GM12801 (cell line): ENCODE measurements around the gene RAP2A.

Source experiments
- TF ChIP-seq, protein P1 (sequence below): IDR thresholded peaks from one replicate; pipeline ENCODE4 v1.5.1; 2011; ENCODE audit warnings: control low read depth; ENCODE audit not compliant: insufficient read length; ENCODE audit errors: extremely low read depth

Gene RAP2A

DNA sequence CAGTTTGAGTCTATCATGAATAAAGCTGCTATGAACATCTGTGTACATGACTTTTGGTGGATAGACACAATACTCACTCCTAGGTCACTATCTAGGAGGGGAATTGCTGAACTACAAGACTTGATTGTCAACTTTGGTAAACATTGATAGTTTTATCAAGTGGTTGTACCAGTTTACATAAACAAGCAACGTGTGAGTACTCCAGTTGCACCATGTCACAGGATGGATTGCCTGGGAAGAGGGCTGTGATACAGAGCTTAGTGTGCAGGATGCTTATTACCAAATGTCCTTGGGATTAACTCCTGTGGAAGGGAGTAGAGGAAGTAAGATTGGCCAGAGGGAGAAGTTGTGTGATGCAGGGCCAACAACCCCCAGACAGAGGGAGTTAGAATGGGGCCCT lies 37.7 kb downstream of the RAP2A start:
- TF ChIP-seq, protein P1, sequence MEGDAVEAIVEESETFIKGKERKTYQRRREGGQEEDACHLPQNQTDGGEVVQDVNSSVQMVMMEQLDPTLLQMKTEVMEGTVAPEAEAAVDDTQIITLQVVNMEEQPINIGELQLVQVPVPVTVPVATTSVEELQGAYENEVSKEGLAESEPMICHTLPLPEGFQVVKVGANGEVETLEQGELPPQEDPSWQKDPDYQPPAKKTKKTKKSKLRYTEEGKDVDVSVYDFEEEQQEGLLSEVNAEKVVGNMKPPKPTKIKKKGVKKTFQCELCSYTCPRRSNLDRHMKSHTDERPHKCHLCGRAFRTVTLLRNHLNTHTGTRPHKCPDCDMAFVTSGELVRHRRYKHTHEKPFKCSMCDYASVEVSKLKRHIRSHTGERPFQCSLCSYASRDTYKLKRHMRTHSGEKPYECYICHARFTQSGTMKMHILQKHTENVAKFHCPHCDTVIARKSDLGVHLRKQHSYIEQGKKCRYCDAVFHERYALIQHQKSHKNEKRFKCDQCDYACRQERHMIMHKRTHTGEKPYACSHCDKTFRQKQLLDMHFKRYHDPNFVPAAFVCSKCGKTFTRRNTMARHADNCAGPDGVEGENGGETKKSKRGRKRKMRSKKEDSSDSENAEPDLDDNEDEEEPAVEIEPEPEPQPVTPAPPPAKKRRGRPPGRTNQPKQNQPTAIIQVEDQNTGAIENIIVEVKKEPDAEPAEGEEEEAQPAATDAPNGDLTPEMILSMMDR, result no peak

DNA sequence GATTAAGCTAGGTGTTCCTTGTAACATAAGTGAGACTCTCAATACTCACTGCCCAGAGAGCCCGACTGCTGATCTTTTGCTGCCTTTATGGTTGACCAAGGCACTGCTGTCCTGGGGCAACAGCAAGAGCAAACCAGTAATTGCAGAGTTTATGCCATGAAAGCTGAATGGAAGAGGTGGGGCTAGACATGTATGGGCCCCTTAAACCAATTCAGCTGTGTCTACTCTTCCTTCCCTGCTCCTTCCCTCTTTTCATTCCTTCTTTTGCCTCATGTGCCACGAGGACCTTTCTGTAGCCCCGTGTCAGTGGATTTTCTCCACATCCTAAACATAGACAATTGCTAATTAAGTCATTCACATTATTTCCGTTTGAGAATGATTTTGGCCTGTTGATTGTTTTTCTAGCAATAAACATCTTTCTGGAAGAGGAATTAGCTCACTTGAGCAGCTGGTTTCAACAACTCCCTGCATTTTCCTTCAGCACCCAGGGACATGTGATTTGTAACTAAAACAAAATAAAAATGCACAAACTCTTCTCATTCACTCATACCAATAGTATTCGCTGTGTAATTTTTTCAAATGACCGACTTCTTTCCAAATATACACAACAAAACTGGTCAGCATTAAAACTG lies 40.5 kb downstream of the RAP2A start:
- TF ChIP-seq, protein P1, result no peak

DNA sequence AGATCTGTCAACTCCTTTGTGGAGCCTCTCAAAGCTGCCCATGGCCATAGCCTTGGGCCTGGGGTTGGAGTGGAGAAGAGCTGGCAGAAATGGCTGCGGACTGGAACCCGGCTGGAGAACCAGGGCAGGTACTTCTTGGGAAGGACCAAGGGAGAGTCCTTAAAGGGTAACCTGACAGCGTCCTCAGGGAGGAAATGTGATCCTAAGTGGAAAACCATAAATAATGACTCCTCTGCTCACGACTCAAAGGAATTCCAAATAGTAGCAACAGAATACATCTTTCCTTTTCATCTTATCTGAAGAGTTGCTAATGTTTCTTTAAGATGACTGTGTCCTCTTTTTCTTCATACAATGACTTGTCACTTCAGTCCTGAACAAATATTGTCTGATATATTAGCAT lies 41.0 kb downstream of the RAP2A start:
- TF ChIP-seq, protein P1, result no peak

DNA sequence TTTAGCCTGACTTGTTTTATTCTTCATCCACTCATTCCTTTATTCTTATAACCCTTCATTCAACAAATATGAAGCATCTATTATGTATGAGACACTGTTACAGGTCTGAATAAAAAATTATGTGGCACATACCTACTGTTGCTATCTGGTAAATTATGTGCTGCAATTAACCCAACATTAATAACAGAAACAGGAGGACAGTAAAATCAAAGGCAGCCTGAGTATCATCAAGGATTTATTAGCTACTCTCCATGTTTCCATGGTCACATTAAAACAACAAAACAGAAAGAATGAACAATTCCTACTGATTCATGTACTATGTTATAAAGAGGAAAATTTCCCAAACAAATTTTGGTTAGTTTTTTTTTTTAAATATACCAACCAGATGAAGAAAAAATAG lies 43.9 kb downstream of the RAP2A start:
- TF ChIP-seq, protein P1, result no peak

DNA sequence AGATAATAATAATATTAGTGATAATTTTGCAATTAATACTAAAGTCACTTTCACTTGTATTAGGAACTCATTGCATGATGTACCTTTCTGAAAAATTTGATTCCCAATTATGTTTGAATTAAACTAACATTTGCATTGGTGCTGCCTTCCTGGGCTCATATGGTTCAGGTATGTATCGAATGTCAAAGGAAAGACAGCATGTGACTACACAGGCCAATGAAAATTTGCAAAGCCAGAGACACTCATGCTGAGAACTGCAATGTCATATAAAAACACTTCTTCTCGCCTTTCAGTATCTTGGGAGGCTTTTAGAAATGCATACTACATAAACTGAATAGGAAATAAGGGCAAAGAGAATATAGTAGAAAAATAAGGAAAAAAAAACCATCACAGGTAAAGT lies 44.3 kb downstream of the RAP2A start:
- TF ChIP-seq, protein P1, result no peak

DNA sequence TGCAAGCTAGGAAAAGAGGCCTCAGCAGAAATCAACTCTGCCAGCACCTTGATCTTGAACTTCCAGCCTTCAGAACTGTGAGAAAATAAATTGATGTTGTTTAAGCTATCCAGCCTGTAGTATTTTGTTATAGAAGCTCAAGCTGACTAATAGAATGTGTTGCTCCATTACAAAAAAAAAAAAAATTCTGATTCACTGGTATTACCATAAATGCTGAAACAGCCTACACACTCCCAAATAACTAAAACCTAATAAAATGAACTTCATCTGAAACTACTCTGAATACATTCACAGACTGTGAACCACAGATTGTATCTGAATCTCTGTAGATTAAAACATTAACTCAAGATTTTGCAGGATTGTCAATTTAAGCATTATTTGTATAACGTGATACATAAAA lies 49.5 kb downstream of the RAP2A start:
- TF ChIP-seq, protein P1, result no peak

DNA sequence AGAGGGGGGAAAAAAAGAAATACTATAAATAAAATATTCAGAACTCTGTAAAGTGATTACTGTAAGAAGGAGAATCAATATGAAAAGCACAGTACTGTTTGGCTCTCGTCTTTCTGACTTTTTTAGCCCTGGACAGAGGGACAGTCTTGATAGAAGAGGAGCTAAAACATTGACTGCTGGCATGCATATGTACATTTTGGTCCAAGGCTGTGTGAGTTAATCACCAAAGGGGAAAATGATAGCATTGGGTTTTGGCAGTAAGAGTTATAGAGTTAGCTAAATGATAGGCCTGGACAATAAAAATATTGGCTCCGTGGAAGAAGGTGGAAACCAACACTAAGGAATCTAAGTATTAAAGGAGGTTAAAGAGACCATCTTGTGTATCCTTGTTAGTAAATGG lies 50.3 kb downstream of the RAP2A start:
- TF ChIP-seq, protein P1, result no peak
